GM12892 (cell line): ENCODE results near the gene STYX.

Experiments used
- POLR2A ChIP-seq: IDR thresholded peaks from 2 replicates; pipeline ENCODE4 v1.6.1; 2011; ENCODE audit warnings: low read depth, low read length, control low read depth
- POLR2AphosphoS5 ChIP-seq: IDR thresholded peaks from 2 replicates; pipeline ENCODE4 v1.6.1; 2011; ENCODE audit warnings: low read depth, low read length, control low read depth
- TAF1 ChIP-seq: IDR thresholded peaks from 2 replicates; pipeline ENCODE4 v1.6.1; 2011; ENCODE audit warnings: low read depth, mild to moderate bottlenecking, control low read depth, low read length, borderline replicate concordance

DNA sequence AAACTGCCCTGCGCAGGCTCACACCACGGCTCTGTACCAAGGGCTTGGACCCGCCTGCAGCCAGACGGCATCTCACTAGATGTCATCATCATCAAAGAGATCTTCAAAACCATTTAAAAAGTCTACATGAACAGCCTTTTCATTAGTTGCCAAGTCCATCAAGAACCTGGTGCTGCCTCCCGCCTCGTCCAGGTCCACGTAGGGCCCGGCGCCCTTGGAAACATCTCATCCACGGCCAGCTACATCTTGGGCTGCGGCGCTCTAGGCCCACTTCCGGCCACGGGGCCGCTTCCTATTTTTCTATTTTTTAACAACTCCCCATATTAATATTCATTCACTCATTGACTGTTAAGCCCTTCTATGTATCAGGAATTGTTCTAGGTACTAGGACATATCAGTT lies 68.9 kb downstream of the STYX start:
- TF ChIP-seq TAF1, result no peak
- TF ChIP-seq POLR2AphosphoS5, result no peak
- no peak for TF ChIP-seq POLR2A
